GM18867 (cell line): ENCODE data around the gene ADD1.
"Not testable (repeated sequence)": the region's sequence is repeated elsewhere in the genome, so short reads cannot be mapped to it uniquely, and the experiment has no call there.

Source experiments
- ATAC-seq: cut with Tn5 transposase; IDR thresholded peaks from one replicate; pipeline ENCODE4 v1.9.1; 2021; ENCODE audit warnings: mild to moderate bottlenecking, moderate library complexity; ENCODE audit not compliant: unreplicated experiment

Gene ADD1

GRCh38 chr4:2932321-2932950 is 88.8 kb downstream of the ADD1 start:
- ATAC-seq = no peak

- ATAC-seq = no peak
Observed at GRCh38 chr4:2932951-2933565, 89.4 kb downstream of the ADD1 start.

- ATAC-seq = no peak
Observed at GRCh38 chr4:2933566-2934076, 90.0 kb downstream of the ADD1 start.

GRCh38 chr4:2934077-2934812 is 90.6 kb downstream of the ADD1 start:
- no peak for ATAC-seq

GRCh38 chr4:2934813-2935761 is 91.4 kb downstream of the ADD1 start:
- peak; percentile 46 for ATAC-seq

- no peak for ATAC-seq
Observed at GRCh38 chr4:2935762-2936743, 92.4 kb downstream of the ADD1 start.

- ATAC-seq = peak; percentile 29
Observed at GRCh38 chr4:2936773-2937145, 93.1 kb downstream of the ADD1 start.

GRCh38 chr4:2937146-2937857 is 93.7 kb downstream of the ADD1 start:
- ATAC-seq = peak; percentile 17

- no peak for ATAC-seq
Observed at GRCh38 chr4:2937986-2938385, 94.3 kb downstream of the ADD1 start.

- ATAC-seq = not testable (repeated sequence)
Observed at GRCh38 chr4:2938411-2938810, 94.8 kb downstream of the ADD1 start.

- ATAC-seq = no peak
Observed at GRCh38 chr4:2938906-2939305, 95.3 kb downstream of the ADD1 start.

- ATAC-seq = no peak
Observed at GRCh38 chr4:2939383-2940243, 96.0 kb downstream of the ADD1 start.

- no peak for ATAC-seq
Observed at GRCh38 chr4:2940267-2941137, 96.9 kb downstream of the ADD1 start.

- ATAC-seq = no peak
Observed at GRCh38 chr4:2941138-2942036, 97.7 kb downstream of the ADD1 start.

GRCh38 chr4:2942037-2942531 is 98.4 kb downstream of the ADD1 start:
- no peak for ATAC-seq
